Measurements from ENCODE around the gene ENOX1. TPM values are rescaled to one million over a fixed set of nuclear protein-coding genes. Genes with fewer than 3 reads are reported as not detected.

Gene ENOX1
- total and polyA plus RNA-seq, 2 of the 13 experiments (the other 11 are each of a cell fraction or from before 2014, with no cell fraction given), result not detected

DNA sequence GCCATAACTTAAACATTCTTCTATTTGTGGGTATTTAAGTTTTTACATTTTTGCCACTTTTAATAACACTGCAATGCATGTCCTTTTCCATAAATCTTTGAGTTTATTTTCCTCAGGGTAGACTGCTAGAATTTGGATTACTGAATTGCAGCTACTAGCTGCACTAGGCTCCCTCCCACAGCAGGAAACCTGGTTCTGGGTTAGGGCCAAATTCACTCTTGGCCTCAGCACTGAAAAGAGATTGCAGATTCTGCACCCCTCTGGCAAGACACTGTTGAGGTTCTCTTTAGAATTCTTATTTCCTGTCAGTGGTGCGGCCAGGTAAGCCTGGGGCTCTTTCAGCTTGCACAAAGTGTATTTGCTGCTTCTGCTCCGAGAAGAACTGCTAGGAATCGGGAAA, 155.7 kb downstream of the ENOX1 start:
- DNase-seq (ENCODE audit: low spot score) (no peak), ATAC-seq (no peak), FAIRE-seq (no peak)
- Histone ChIP-seq H3K79me2 (ENCODE audit: insufficient read depth, low read length) (no peaks in the 10 kb centered on the region), H3K36me3 (replicated peaks in 1 of 2; ENCODE audit: control insufficient read depth in 1 of 2, insufficient read depth in 2 of 2, low read length in 2 of 2) (no peaks in the 10 kb centered on the region), H3K9ac (ENCODE audit: insufficient read depth, low read depth, low read length) (no peak overlapping the region), H3K4me2 (ENCODE audit: low read depth, low read length) (no peak overlapping the region), H2AFZ (ENCODE audit: low read length) (no peak overlapping the region), H3K4me1 (ENCODE audit: insufficient read depth, low read length) (no peaks in the 10 kb centered on the region), H3K9me3 (ENCODE audit: low read length) (no peaks in the 10 kb centered on the region), H3K4me3 (replicated peaks in 1 of 3; ENCODE audit: insufficient read depth in 1 of 3, low read depth in 2 of 3, low read length in 3 of 3) (no peak overlapping the region), H4K20me1 (ENCODE audit: insufficient read depth, low read length) (no peaks in the 10 kb centered on the region), H3K27ac (ENCODE audit: extremely low read length, insufficient read depth, low read length) (no peak overlapping the region), H3K27me3 (ENCODE audit: control insufficient read depth in 1 of 2, insufficient read depth in 2 of 2, low read length in 2 of 2) (no peaks in the 10 kb centered on the region)
- POLR2A ChIA-PET, result no interaction called here
- CTCF ChIA-PET (ENCODE audit: low intra/inter-chr PET ratio, low total read pairs), result no interaction called here
- intact Hi-C loops (cut with micrococcal nuclease; ENCODE audit: unreplicated experiment), result no loop called here
- in situ Hi-C loops (cut with HindIII; ENCODE audit: extremely low pct_ligation_motif_present, low pct_unique_long_range_greater_than_20kb), result no loop called here
- no peak for TF ChIP-seq TEAD3 (CRISPR knock-in tag; optimal IDR thresholded peaks at IDR 0.05; ENCODE audit: borderline replicate concordance)
- BruUV-seq (replicated peaks), result no TSS peak
- WGBS (ENCODE audit: low lambda C conversion rate), result 0% methylated on average over 3 of the region's 3 CpGs

DNA sequence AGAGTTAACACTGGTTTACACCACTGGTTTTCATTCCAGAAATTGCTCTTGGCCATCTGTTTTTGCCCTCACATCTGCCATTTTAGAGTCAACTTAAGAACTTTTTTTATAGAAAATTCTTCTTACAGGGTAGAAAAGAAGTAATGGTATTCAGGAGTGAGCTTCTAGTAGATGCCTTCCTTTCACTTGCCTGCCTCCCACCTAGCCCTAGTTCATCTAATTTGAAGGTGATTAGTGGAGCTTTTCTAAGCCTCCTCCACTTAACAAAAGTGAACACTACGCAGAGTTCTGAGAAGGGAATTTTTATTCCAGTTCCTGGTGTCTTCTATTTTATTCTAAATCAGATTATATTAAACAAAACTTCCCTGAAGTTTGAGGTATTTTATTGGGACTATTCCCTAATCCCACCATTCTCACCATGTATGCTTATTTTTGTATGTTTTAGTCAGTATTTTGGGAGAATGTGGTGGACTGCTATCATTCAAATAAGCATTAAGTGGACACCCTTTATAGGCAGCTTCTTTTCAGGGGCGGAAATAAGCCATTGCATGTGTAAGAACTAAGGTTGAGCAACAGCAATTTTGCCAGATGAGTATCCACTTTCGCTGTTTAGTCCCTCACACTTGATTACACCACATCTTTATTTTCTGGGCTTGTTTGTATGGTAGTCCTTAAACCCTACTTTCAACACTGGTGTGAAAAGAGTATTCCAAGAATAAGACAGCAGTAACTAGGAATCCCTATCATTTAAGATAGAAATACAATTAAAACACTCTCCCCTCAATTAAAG, 156.9 kb downstream of the ENOX1 start:
- Histone ChIP-seq H3K27me3 (ENCODE audit: control insufficient read depth in 1 of 2, insufficient read depth in 2 of 2, low read length in 2 of 2) (no peaks in the 10 kb centered on the region), H3K9me3 (ENCODE audit: low read length) (no peaks in the 10 kb centered on the region), H4K20me1 (ENCODE audit: insufficient read depth, low read length) (no peaks in the 10 kb centered on the region), H3K79me2 (ENCODE audit: insufficient read depth, low read length) (no peaks in the 10 kb centered on the region), H3K4me1 (ENCODE audit: insufficient read depth, low read length) (no peaks in the 10 kb centered on the region), H3K9ac (ENCODE audit: insufficient read depth, low read depth, low read length) (no peak overlapping the region), H3K4me3 (replicated peaks in 1 of 3; ENCODE audit: insufficient read depth in 1 of 3, low read depth in 2 of 3, low read length in 3 of 3) (no peak overlapping the region), H3K4me2 (ENCODE audit: low read depth, low read length) (no peak overlapping the region), H2AFZ (ENCODE audit: low read length) (no peak overlapping the region), H3K27ac (ENCODE audit: extremely low read length, insufficient read depth, low read length) (no peak overlapping the region), H3K36me3 (replicated peaks in 1 of 2; ENCODE audit: control insufficient read depth in 1 of 2, insufficient read depth in 2 of 2, low read length in 2 of 2) (no peaks in the 10 kb centered on the region)
- ChIA-PET POLR2A (no interaction called here), CTCF (ENCODE audit: low intra/inter-chr PET ratio, low total read pairs) (no interaction called here)
- DNase-seq (ENCODE audit: low spot score) (no peak), FAIRE-seq (no peak), ATAC-seq (no peak)
- WGBS (ENCODE audit: low lambda C conversion rate), result 0% methylated on average over 3 of the region's 3 CpGs
- no TSS peak for BruUV-seq (replicated peaks)
- in situ Hi-C loops (cut with HindIII; ENCODE audit: extremely low pct_ligation_motif_present, low pct_unique_long_range_greater_than_20kb) (no loop called here), intact Hi-C loops (cut with micrococcal nuclease; ENCODE audit: unreplicated experiment) (no loop called here)
- TF ChIP-seq, protein P1, sequence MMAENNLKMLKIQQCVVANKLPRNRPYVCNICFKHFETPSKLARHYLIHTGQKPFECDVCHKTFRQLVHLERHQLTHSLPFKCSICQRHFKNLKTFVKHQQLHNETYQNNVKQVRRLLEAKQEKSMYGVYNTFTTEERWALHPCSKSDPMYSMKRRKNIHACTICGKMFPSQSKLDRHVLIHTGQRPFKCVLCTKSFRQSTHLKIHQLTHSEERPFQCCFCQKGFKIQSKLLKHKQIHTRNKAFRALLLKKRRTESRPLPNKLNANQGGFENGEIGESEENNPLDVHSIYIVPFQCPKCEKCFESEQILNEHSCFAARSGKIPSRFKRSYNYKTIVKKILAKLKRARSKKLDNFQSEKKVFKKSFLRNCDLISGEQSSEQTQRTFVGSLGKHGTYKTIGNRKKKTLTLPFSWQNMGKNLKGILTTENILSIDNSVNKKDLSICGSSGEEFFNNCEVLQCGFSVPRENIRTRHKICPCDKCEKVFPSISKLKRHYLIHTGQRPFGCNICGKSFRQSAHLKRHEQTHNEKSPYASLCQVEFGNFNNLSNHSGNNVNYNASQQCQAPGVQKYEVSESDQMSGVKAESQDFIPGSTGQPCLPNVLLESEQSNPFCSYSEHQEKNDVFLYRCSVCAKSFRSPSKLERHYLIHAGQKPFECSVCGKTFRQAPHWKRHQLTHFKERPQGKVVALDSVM (CRISPR knock-in tag; IDR thresholded peaks at IDR 0.05), result no peak
- TF ChIP-seq, protein P2, sequence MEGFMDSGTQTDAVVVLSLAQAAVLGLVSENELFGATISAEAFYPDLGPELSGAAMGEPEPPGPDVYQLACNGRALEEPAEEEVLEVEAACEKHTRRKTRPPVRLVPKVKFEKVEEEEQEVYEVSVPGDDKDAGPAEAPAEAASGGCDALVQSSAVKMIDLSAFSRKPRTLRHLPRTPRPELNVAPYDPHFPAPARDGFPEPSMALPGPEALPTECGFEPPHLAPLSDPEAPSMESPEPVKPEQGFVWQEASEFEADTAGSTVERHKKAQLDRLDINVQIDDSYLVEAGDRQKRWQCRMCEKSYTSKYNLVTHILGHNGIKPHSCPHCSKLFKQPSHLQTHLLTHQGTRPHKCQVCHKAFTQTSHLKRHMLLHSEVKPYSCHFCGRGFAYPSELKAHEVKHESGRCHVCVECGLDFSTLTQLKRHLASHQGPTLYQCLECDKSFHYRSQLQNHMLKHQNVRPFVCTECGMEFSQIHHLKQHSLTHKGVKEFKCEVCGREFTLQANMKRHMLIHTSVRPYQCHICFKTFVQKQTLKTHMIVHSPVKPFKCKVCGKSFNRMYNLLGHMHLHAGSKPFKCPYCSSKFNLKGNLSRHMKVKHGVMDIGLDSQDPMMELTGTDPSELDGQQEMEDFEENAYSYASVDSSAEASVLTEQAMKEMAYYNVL (CRISPR knock-in tag; IDR thresholded peaks at IDR 0.05; ENCODE audit: borderline replicate concordance), result no peak
- TF ChIP-seq CEBPB (IDR thresholded peaks at IDR 0.05; ENCODE audit: borderline replicate concordance, low read depth, low read length), result no peak
- TF ChIP-seq, protein P3, sequence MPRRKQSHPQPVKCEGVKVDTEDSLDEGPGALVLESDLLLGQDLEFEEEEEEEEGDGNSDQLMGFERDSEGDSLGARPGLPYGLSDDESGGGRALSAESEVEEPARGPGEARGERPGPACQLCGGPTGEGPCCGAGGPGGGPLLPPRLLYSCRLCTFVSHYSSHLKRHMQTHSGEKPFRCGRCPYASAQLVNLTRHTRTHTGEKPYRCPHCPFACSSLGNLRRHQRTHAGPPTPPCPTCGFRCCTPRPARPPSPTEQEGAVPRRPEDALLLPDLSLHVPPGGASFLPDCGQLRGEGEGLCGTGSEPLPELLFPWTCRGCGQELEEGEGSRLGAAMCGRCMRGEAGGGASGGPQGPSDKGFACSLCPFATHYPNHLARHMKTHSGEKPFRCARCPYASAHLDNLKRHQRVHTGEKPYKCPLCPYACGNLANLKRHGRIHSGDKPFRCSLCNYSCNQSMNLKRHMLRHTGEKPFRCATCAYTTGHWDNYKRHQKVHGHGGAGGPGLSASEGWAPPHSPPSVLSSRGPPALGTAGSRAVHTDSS (CRISPR knock-in tag; conservative IDR thresholded peaks at IDR 0.05), result no peak
- TF ChIP-seq, protein P4, sequence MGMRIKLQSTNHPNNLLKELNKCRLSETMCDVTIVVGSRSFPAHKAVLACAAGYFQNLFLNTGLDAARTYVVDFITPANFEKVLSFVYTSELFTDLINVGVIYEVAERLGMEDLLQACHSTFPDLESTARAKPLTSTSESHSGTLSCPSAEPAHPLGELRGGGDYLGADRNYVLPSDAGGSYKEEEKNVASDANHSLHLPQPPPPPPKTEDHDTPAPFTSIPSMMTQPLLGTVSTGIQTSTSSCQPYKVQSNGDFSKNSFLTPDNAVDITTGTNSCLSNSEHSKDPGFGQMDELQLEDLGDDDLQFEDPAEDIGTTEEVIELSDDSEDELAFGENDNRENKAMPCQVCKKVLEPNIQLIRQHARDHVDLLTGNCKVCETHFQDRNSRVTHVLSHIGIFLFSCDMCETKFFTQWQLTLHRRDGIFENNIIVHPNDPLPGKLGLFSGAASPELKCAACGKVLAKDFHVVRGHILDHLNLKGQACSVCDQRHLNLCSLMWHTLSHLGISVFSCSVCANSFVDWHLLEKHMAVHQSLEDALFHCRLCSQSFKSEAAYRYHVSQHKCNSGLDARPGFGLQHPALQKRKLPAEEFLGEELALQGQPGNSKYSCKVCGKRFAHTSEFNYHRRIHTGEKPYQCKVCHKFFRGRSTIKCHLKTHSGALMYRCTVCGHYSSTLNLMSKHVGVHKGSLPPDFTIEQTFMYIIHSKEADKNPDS (CRISPR knock-in tag; IDR thresholded peaks at IDR 0.05), result no peak
- TF ChIP-seq, protein P5, sequence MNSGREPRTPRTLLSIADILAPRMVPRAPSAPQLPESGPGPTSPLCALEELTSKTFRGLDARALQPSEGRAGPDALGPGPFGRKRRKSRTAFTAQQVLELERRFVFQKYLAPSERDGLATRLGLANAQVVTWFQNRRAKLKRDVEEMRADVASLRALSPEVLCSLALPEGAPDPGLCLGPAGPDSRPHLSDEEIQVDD (CRISPR knock-in tag; IDR thresholded peaks at IDR 0.05; ENCODE audit: borderline replicate concordance), result no peak
- no peak for TF ChIP-seq ZNF430 (CRISPR knock-in tag; IDR thresholded peaks at IDR 0.05)

All from HepG2 (cell line).